Measurements from ENCODE around the gene ZMAT1.
"Not testable (repeated sequence)": the region's sequence is repeated elsewhere in the genome, so short reads cannot be mapped to it uniquely, and the experiment has no call there.

The ZMAT1 gene

DNA sequence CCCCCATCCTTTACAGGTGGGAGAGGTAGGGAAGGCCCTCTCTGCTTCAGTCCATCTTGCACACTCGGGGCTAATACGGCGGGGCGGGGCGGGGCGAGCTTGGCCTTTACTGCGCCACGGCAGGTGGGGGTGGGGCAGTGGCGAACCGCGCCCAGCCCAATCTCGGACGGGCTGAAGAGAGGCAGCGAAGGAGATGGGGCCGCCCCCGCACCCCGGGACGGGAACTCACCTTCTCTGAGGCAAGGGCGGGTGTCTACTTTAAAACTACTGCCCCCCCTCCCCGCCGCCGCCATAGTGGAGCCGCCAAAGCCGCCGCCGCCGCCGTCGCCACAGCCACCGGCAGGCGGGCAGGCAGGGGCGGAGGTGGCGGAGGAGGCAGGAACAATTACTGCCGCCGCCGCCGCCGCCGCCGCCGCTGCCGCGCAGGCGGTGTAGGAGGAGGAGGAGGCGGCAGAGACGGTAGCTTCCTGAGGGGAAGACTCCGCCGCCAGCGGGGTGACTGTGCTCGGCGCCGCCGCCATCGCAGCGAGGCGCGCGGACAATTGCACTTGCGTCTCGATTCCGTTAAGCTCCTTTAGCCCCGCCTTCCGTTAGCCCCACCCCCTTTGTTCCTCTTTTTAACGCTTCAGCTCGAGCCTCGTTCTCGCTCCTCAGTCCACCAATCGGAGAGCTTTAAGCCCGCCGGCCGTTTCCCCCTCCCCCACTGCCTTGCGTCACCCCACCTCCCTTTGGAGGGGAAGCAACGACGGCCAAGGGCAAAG is at the start of gene ZMAT1:
TSS of gene ZMAT1 (minus strand) at position 540 of the 761 bp plus-strand sequence. CDS start at position 521, 19 bp downstream.
- DNase-seq (ENCODE audit: low read depth in 2 of 2) = peak; percentile 83 to 90

DNA sequence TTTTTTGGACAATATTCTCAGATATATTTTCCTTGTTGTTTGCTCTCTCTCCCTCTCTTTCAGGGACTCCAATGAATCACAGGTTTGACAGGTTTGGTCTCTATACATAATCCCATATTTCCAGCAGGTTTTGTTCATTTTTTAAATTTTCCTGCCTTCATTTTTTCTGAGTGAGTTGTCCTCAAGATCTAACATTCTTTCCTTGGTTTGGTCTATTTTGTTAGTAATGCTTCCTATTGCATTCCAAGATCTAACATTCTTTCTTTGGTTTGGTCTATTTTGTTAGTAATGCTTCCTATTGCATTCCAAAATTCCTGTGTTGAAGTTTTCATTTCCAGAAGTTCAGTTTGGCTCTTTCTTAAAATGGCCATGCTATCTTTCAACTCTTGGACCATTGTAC is 45.3 kb upstream of the ZMAT1 start:
- DNase-seq (ENCODE audit: low read depth in 2 of 2) = no peak

DNA sequence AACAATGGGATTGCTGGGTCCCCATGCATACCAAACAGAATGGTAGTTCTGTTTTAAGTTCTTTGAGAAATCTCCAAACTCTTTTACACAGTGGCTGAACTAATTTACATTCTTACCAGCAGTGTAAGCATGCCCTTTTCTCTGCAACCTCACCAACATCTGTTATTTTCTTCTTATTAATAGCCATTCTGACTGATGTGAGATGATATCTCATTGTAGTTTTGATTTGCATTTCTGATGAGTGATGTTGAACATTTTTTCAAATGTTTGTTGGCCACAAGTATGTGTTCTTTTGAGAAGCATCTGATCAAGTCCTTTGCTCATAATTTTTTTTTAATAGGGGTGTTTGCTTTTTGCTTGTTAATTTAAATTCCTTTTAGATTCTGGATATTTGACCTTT is 41.2 kb upstream of the ZMAT1 start:
- DNase-seq (ENCODE audit: low read depth in 2 of 2) = no peak

DNA sequence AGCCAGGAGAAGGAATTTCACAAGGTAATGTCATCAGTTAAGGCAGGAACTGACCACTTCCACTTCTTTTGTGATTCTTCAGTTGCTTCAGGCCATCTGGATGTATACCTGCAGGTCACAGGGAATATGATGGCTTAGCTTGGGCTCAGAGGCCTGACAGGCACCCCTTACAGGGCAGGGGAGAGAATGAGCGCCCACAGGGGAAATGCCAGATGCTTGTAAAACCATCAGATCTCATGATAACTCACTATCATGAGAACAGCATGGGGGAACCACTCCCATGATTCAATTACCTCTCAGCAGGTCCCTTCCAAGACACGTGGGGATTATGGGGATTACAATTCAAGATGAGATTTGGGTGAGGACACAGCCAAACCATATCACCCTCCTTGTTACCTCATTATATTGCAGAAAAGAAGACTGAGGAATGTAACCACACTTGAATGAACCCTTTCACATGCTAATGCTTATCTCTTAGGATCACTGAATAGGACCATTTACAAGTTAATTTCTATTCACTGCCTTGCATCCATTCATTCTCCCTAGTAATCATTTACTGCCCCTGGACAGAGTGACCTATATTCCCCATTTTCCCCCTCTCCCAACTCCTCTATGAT is 33.2 kb upstream of the ZMAT1 start:
- not testable (repeated sequence) for DNase-seq (ENCODE audit: low read depth in 2 of 2)

DNA sequence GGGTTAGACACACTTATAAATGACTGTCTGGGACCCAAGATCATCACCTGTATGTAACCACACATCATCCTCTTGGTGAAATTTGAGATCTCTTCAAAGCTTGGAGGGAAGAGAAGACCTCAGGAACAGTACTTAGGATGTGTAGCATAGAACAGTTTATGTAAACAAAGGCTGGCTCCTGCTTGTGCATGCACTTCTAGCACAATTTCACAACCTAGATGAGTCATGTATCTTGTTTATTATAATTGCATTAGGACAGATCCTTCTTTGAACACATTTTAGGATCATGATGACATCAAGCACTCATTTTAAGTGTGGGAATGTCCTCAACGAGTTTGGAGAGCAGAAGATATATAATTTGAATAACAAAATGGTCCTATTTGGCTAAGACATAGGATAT is 26.3 kb upstream of the ZMAT1 start:
- no peak for DNase-seq (ENCODE audit: low read depth in 2 of 2)

DNA sequence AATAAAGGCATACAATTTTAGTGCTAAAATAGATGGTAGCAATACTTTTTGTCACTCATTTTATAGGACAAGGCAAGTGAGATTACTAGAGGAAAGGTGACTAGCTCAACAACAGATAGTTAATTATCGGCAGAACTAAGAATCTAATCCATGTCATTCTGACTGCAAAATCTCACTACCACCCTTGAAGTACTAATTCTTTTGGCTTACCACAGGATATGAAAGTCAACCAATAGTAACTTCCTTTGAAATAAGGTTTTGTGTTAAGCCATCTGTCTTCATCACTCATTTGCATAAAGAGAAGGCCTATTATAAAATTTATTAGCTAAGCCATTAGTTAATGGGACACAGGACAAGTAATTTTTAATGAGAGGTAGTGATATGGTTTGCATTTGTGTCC is 25.3 kb upstream of the ZMAT1 start:
- DNase-seq (ENCODE audit: low read depth in 2 of 2) = no peak

DNA sequence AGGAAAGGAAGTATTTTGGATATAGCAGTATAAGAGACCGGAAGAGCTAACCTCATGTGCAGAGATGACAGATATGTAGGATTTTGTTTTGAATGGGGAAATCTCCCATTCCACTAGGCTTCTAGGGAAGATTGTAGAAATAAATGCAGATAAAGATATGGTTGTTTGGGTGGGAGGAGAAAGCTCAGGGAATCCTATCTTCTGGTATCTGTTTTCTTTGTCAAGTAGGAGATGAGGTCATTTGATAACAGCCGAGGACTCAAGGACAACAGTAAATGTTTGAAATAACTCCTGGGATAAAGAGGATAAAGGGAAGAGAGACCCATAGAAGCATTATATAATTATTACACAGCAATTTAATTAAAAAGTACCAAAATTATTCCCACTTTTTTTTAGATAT is 24.7 kb upstream of the ZMAT1 start:
- DNase-seq (ENCODE audit: low read depth in 2 of 2) = no peak

DNA sequence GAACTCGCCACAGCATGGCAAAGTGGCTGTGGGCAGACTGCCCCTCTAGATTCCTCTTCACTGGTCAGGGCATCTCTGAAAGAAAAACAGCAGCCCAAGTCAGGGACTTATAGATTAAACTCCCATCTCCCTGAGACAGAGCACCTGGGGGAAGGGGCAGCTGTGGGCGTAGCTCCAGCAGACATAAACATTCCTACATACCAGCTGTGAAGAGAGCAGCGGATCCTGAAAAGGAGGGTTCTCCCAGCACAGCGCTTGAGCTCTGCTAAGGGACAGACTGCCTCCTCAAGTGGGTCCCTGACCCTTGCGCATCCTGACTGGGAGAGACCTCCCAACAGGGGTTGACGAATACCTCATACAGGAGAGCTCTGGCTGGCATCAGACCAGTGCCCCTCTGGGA is 18.8 kb upstream of the ZMAT1 start:
- DNase-seq (ENCODE audit: low read depth in 2 of 2) = no peak

DNA sequence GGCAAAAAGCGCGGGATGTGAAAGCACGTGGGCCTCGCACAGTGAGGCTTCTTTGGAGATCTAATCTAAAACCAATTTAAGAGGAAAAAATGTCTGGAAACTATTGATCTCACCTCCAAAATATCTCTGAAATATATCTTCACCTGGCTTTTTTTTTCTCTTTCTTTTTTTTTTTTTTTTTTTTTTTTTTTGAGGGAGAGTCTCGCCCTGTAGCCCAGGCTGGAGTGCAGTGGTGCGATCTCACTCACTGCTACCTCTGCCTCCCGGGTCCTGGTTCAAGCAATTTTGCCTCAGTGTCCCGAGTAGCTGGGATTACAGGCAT is 383 bp upstream of the ZMAT1 start:
- no peak for DNase-seq (ENCODE audit: low read depth in 2 of 2)

DNA sequence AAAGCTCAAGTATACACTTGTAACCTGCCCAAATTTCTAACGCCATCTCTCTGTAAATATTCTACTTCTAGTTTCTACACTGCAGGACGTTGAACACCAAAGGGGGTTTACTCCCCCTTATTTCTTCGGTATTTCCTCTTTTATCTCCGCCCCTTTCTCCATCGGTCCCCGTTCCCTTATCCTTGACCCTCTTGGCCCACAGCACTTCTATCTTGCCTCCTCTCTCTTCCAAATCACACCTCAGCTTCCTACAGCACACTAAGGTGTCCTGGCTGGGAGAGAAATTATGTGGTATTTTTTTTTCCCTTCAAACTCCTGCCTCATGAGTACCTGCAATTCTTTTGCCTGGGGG is 715 bp downstream of the ZMAT1 start:
- no peak for DNase-seq (ENCODE audit: low read depth in 2 of 2)

DNA sequence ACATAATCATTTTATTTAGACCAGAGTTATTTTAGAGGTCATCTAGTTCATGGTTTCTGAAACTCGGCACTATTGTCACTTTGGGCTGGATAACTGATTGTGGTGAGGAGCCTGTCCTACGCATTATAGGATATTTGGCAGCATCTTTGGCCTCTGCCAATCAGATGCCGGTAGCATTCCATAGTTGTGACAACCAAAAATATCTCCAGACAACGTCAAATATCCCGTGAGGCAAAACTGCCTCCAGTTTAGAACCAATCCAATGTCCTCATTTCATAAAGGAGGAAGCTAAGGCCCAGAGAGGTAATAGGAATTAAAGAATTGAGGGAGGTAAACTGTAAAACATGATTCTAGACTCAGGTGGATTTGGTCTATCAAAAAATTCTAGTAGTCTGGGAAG is 6.1 kb downstream of the ZMAT1 start:
- no peak for DNase-seq (ENCODE audit: low read depth in 2 of 2)

DNA sequence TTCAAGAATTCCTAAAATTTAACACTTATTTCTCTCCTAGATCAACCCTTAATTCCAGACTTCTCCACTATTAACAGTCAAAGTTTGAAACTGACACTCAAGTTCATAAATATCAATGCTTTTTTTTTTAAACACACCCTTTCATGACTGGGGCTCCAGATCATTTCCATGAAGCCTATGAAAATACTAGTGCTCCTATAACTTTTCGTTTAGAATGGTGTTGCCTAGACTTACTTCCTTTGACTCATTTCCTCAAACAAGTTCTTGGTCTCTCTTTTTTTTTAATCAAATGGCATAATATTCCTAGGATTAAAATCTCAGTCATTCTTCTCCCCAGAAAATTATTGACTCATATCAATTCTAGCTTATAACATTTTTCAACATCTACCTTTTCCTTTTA is 13.1 kb downstream of the ZMAT1 start:
- DNase-seq (ENCODE audit: low read depth in 2 of 2) = no peak

DNA sequence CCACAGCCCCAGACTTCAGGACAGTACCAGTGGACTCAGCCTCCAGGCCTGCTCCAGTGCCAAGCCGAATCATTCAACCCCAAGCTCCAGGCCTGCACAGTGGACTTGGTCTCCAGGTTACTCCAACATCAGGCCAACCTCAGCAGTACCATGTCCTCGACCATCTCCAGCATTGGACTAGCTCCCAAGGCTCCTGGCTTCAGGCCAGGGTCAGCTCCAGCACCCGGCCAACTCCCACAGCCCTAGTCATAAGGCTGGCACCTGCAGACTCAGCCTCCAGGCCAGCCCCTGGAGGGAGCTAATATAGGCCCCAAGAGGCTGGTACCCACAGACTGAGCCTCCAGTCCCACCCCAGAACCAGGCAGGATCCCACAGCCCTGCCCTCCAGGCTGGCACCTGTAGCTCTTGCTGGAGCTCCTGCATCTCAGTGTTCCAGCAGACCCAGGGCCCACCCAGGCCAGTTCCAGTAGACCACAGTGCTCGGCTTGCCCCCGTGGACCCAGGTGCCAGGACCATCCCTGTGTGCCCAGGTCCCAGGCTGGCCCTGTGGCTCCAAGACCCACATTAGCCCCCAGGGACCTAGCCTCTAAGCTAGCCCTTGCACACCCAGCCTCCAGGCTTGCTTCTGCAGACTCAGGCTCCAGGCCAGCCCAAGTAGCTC is 25.6 kb downstream of the ZMAT1 start:
- DNase-seq (ENCODE audit: low read depth in 2 of 2) = no peak

DNA sequence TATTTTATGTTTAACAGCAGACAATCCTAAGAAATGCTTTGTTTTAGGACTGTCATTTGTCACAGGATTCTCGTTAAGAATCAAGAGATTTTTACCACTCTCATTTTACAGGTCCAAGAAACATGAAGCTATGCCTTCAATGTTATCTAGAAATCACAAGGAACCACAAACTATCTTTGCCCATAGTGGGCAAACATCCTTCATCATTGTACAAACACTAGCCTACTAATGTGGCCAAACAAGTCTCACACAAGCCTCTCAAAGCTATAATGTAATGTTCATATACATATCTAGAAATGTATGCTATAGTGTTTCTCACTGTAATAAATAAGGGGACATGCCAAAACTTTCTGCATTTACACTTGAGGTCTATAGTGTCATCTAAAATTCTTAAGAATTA is 26.8 kb downstream of the ZMAT1 start:
- DNase-seq (ENCODE audit: low read depth in 2 of 2) = no peak
